GM19372 (cell line): ENCODE measurements around the gene THRAP3.

Source experiments
- ATAC-seq: cut with Tn5 transposase; IDR thresholded peaks from one replicate; pipeline ENCODE4 v1.9.1; 2021; ENCODE audit warnings: mild to moderate bottlenecking, low read depth, moderate library complexity; ENCODE audit not compliant: unreplicated experiment

Gene THRAP3

GRCh38 chr1:36297062-36297461 is 72.8 kb downstream of the THRAP3 start:
- ATAC-seq = no peak

- ATAC-seq = no peak
Observed at GRCh38 chr1:36298640-36299039, 74.4 kb downstream of the THRAP3 start.

- no peak for ATAC-seq
Observed at GRCh38 chr1:36300526-36300925, 76.3 kb downstream of the THRAP3 start.

- ATAC-seq = no peak
Observed at GRCh38 chr1:36301220-36301619, 77.0 kb downstream of the THRAP3 start.

GRCh38 chr1:36303244-36303643 is 79.0 kb downstream of the THRAP3 start:
- no peak for ATAC-seq

GRCh38 chr1:36303650-36304360 is 79.6 kb downstream of the THRAP3 start:
- no peak for ATAC-seq

GRCh38 chr1:36304521-36304920 is 80.3 kb downstream of the THRAP3 start:
- no peak for ATAC-seq

- no peak for ATAC-seq
Observed at GRCh38 chr1:36304970-36305914, 81.0 kb downstream of the THRAP3 start.

GRCh38 chr1:36305915-36306209 is 81.6 kb downstream of the THRAP3 start:
- no peak for ATAC-seq

GRCh38 chr1:36306210-36306901 is 82.1 kb downstream of the THRAP3 start, which contains the start of gene SH3D21:
TSS of gene SH3D21 (plus strand) at chr1:36306368. CDS start at chr1:36306421, 53 bp downstream.
- peak; percentile 36 for ATAC-seq

- ATAC-seq = peak; percentile 92
Observed at GRCh38 chr1:36306902-36307456, 82.7 kb downstream of the THRAP3 start.

- no peak for ATAC-seq
Observed at GRCh38 chr1:36307601-36308330, 83.5 kb downstream of the THRAP3 start.

- no peak for ATAC-seq
Observed at GRCh38 chr1:36309397-36309796, 85.2 kb downstream of the THRAP3 start.

GRCh38 chr1:36320291-36320761 is 96.1 kb downstream of the THRAP3 start:
- ATAC-seq = no peak

GRCh38 chr1:36320767-36321118 is 96.5 kb downstream of the THRAP3 start:
- ATAC-seq = no peak

- no peak for ATAC-seq
Observed at GRCh38 chr1:36321119-36321951, 97.1 kb downstream of the THRAP3 start.

- ATAC-seq = no peak
Observed at GRCh38 chr1:36322041-36322785, 98.0 kb downstream of the THRAP3 start.

- peak; percentile 38 for ATAC-seq
Observed at GRCh38 chr1:36322786-36323635, 98.8 kb downstream of the THRAP3 start.
